Lung (tissue), 12 donors: Measurements from ENCODE around the gene RNPEPL1. TPM values are rescaled to one million over a fixed set of nuclear protein-coding genes. Genes with fewer than 3 reads are reported as not detected.
"Not testable (repeated sequence)": the region's sequence is repeated elsewhere in the genome, so short reads cannot be mapped to it uniquely, and the experiment has no call there.

Experiments
- ATAC-seq: fragments of 200-7000 bp; cut with Tn5 transposase; one replicate; pipeline ENCODE4 v1.9.1; 2020; ENCODE audit warnings: moderate number of reproducible peaks; ENCODE audit not compliant: insufficient read depth, low FRiP score
- DNase-seq, 3 donors: peaks; one replicate each; pipeline ENCODE4 v3.0.0-alpha.2; 2013 to 2017
- H3K27ac ChIP-seq, 2 donors: one replicate each; pipeline ENCODE4 v1.5.1; 2013; ENCODE audit warnings: mild to moderate bottlenecking in 2 of 2, moderate library complexity in 2 of 2, control low read depth in 1 of 2, inconsistent platforms in 1 of 2, low read depth in 1 of 2, low read length in 1 of 2
- H3K27me3 ChIP-seq, 3 donors: one replicate each; pipeline ENCODE4 v1.5.1; 2013; ENCODE audit warnings: low read length in 2 of 3; ENCODE audit not compliant: control insufficient read depth in 3 of 3, insufficient read depth in 3 of 3
- H3K36me3 ChIP-seq, 4 donors: one replicate each; pipeline ENCODE4 v1.5.1; 2013; ENCODE audit warnings: low read length in 4 of 4, mild to moderate bottlenecking in 1 of 4, moderate library complexity in 1 of 4; ENCODE audit not compliant: control insufficient read depth in 4 of 4, insufficient read depth in 4 of 4
- H3K4me1 ChIP-seq, 5 donors: one replicate each; pipeline ENCODE4 v1.5.1; 2013; ENCODE audit warnings: low read length in 5 of 5, mild to moderate bottlenecking in 2 of 5, moderate library complexity in 1 of 5; ENCODE audit not compliant: control insufficient read depth in 5 of 5, insufficient read depth in 5 of 5
- H3K4me3 ChIP-seq: one replicate; pipeline ENCODE4 v1.5.1; 2013; ENCODE audit warnings: mild to moderate bottlenecking, control low read depth, moderate library complexity
- H3K9ac ChIP-seq, 2 donors: one replicate each; pipeline ENCODE4 v1.5.1; 2013; ENCODE audit warnings: low read length in 2 of 2, control low read depth in 1 of 2; ENCODE audit not compliant: insufficient read depth in 1 of 2
- H3K9me3 ChIP-seq, 4 donors: one replicate each; pipeline ENCODE4 v1.5.1; 2013; ENCODE audit warnings: low read length in 3 of 4, mild to moderate bottlenecking in 1 of 4, moderate library complexity in 1 of 4; ENCODE audit not compliant: control insufficient read depth in 4 of 4, insufficient read depth in 3 of 4
- CTCF ChIP-seq: IDR thresholded peaks from 2 replicates; pipeline ENCODE4 v1.5.1; 2012; ENCODE audit warnings: mild to moderate bottlenecking; ENCODE audit errors: control extremely low read depth, extremely low read depth
- WGBS, 2 donors: extraction: QIAGEN DNeasy Blood & Tissue Kit; methylation state at CpG; one replicate each; pipeline ENCODE4 v1.1.7; 2013; 5-methylcytosine and 5-hydroxymethylcytosine counted together
- polyA plus RNA-seq, 2 donors: library from polyadenylated mRNA; stranded (reverse); fragments of 200-250 nt; gene quantifications; one replicate each; pipeline ENCODE4 v1.2.1, GENCODE V29; 2013
- total RNA-seq, 2 donors: library from RNA; depleted of rRNA in 1 of 2; stranded (reverse); fragments of >200 nt in 1 of 2; gene quantifications; one replicate each; pipeline ENCODE4 v1.2.1, GENCODE V29; 2014 to 2021
- donor health status: control.
- donor health status: control.
- donor health status: Bipolar disorder and iron deficiency.
- donor health status: healthy.
- donor health status: DM: yes; HTN: yes; CAD: no.

Gene RNPEPL1
- total and polyA plus RNA-seq, 4 donors, result 24.5 to 235 (median 88.2) TPM

DNA sequence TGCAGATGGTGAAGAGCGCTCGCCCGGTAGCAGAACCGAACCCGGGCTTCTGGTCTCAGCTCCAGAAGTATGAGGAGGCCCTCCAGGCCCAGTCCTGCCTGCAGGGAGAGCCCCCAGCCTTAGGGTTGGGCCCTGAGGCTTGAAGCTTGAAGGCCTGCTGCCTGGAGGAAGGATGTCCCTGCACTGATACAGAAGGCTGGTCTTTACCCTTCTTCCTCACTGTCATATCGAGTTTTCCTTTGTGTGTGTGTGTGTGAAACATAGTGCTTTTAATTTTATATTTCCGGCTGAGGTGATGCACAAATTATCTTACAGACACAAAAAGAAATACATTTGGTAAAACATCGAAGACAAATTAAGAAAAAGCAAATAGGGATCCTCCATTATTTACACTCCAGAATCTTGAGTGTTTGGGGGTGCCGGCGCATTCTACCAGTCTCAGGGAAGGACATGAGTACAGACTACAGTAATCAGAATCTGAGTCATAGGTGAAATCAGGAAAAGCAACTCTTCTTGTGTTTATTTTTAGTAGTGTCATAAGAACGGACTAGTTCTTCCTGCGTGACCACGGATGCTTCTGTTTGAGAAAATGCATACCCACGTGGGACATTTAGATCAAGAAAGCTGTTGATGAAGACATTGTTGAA lies 6.8 kb upstream of the RNPEPL1 start:
- Histone ChIP-seq H3K36me3 (no peaks in the 10 kb centered on the region), H3K9me3 (no peaks in the 10 kb centered on the region), H3K4me3 (peak overlapping the region; percentile 37), H3K27me3 (no peaks in the 10 kb centered on the region), H3K9ac (peak overlapping the region in 1 of 2 donors; percentile 65), H3K27ac (peak overlapping the region; percentile 89 to 97), H3K4me1 (peaks cover 9 to 39% (median 26%) of the 10 kb centered on the region in 5 donors)
- ATAC-seq, result no peak
- 10 to 11% methylated on average over 14 of the region's 14 CpGs for WGBS, 2 donors
- no peak for DNase-seq
- TF ChIP-seq CTCF, result no peak

- 97 to 98% methylated on average over 17 of the region's 17 CpGs for WGBS, 2 donors
- not testable (repeated sequence) for H3K27me3 ChIP-seq, H3K9me3 ChIP-seq, ATAC-seq, H3K36me3 ChIP-seq, H3K4me3 ChIP-seq, DNase-seq, H3K27ac ChIP-seq, H3K9ac ChIP-seq
- H3K4me1 ChIP-seq, result peaks cover 8 to 40% (median 23%) of the 10 kb centered on the region in 5 donors
Measured at GRCh38 chr2:240563231-240563630, 5.1 kb upstream of the RNPEPL1 start.

GRCh38 chr2:240563951-240564560 lies 4.2 kb upstream of the RNPEPL1 start:
- ATAC-seq (no peak), DNase-seq (no peak)
- Histone ChIP-seq H3K27ac (no peak overlapping the region), H3K9me3 (no peaks in the 10 kb centered on the region), H3K36me3 (no peaks in the 10 kb centered on the region), H3K27me3 (peaks cover 0 to 4% (median 0%) of the 10 kb centered on the region in 3 donors), H3K9ac (no peak overlapping the region), H3K4me1 (peaks cover 7 to 42% (median 23%) of the 10 kb centered on the region in 5 donors), H3K4me3 (no peak overlapping the region)
- TF ChIP-seq CTCF, result no peak
- WGBS, 2 donors, result 93 to 98% methylated on average over 12 of the region's 12 CpGs

GRCh38 chr2:240564561-240565332 lies 3.5 kb upstream of the RNPEPL1 start:
- peaks cover 3 to 42% (median 24%) of the 10 kb centered on the region in 5 donors for H3K4me1 ChIP-seq
- no peak for TF ChIP-seq CTCF
- H3K4me3 ChIP-seq, result no peak overlapping the region
- WGBS, 2 donors, result 71 to 76% methylated on average over 10 of the region's 10 CpGs
- DNase-seq (no peak), ATAC-seq (no peak)
- no peaks in the 10 kb centered on the region for H3K36me3 ChIP-seq
- peak overlapping the region in 1 of 2 donors; percentile 24 for H3K9ac ChIP-seq
- H3K27me3 ChIP-seq, result peaks cover 0 to 4% (median 0%) of the 10 kb centered on the region in 3 donors
- H3K27ac ChIP-seq, result peak overlapping the region in 1 of 2 donors; percentile 85
- H3K9me3 ChIP-seq, result no peaks in the 10 kb centered on the region
